ENCODE data around the gene PDP2.

The PDP2 gene

GRCh38 chr16:66918803-66919568, 38.7 kb downstream of the PDP2 start, which contains the start of gene CDH16:
TSS of gene CDH16 (minus strand) at chr16:66918885. CDS start at chr16:66918065, 820 bp downstream.
- no peak for TF ChIP-seq CTCF (conservative IDR thresholded peaks at IDR 0.05)
- H3K27ac ChIP-seq: no peak within 1 kb of the TSS

DNA sequence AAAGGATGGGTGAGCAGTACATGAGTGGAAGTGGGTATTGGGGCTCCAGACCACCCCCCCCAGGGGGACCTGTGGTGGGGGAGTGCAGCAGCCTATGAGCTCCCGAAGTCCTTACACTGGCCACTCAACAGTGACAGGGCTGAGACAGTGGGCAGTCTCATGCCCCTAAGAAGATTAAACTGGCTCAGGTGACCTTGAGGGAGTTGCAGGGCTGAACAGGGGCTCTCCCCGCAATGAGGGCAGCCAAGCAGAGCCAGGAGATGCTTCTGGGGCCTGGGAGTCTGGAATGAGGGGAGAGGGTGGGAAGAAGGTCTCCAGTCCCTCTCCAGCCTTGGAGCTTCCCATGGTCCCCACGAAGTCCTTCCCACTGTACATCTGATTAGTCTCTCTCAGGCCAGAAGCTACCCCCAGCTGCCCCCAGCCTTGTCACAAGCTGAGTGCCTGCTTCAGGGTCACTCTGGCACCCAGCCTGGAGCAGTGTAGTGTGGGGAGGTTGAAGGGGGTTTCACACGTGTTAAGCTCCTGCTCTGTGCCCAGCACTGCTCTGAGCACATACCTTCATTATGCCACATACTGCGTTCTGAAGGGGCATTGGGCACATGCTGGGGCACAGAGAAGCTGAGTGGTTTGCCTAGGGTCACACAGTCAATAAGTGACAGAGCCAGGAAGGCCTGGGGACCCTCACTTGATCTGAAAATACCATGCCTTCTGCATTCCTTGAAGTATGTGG, 39.4 kb downstream of the PDP2 start:
- TF ChIP-seq CTCF (conservative IDR thresholded peaks at IDR 0.05): no peak
- no peak overlapping the region for H3K27ac ChIP-seq

GRCh38 chr16:66920299-66920590, 39.9 kb downstream of the PDP2 start:
- TF ChIP-seq CTCF (conservative IDR thresholded peaks at IDR 0.05): no peak
- H3K27ac ChIP-seq: no peak overlapping the region

- no peak for TF ChIP-seq CTCF (conservative IDR thresholded peaks at IDR 0.05)
- no peak overlapping the region for H3K27ac ChIP-seq
Observed at GRCh38 chr16:66920924-66921680, 40.8 kb downstream of the PDP2 start.

DNA sequence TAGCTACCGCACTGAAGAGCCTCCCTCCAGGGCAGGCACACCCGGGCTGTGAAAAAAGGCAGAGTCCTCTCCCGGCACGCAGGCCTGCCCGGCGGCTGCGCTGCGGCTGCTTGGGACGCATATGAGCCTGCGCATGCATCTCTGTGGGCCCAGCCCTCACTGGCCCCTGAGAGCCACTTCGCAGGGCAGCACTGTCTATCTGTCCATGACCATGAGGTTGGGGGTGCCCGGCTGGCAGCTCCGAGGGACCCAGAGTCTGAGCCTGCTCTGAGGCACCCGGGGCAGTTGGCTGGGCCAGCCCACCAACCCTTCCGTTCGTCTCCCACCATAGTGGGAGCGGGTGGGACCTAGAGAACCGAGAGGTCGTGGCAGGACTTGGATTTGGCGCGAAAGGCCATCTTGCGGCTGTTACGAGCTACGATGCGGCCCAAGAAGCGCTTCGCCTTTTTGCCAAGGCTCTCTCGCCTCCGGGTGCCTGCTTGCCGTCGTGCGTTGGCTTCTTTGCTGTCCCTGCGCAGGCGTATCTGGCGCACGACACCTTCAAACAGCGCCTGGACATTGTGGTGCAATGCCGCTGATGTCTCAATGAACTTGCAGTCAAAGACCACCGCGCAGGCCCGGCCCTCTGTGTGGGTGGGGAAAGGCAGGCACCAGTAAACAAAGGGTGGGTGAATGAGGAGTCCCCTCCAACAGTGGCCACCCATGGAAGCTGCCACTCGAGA, 41.6 kb downstream of the PDP2 start:
- no peak for TF ChIP-seq CTCF (conservative IDR thresholded peaks at IDR 0.05)
- H3K27ac ChIP-seq: no peak overlapping the region

DNA sequence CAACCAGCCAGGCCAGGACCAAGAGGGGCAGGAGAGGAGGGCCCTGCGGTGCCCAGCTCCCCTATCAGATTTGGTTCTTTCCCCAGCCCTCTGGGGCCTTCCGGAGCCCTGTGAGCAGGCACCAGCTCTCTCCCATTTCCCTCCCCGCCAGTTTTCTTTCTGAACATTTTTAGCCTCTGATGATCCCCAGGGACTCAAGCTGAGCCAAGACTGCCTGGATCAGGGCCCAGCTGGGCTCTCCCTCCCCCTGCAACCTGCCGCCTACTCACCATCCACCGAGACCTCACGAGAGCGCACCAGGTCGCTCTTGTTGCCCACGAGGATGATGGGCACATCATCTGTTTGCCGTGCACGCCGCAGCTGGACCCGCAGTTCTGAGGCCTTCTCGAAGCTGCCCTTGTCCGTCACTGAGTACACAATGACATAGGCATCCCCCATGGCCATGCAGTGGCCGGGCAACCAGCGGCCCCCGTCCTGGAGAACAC, 43.0 kb downstream of the PDP2 start:
- H3K27ac ChIP-seq: no peak overlapping the region
- TF ChIP-seq CTCF (conservative IDR thresholded peaks at IDR 0.05): no peak

Data from VCaP (cell line).